AG09309 (cell line): ENCODE results near the gene F11R.
A peak's percentile ranks its signal among the peaks of the same experiment; 100 is the strongest.
"Not testable (repeated sequence)": the region's sequence is repeated elsewhere in the genome, so short reads cannot be mapped to it uniquely, and the experiment has no call there.

Experiments
- DNase-seq: peaks from one replicate; pipeline ENCODE4 v3.0.0-alpha.2; 2010; ENCODE audit warnings: low read depth
- H3K4me3 ChIP-seq: 2 replicates; pipeline ENCODE4 v1.5.1; 2011; ENCODE audit warnings: mild to moderate bottlenecking, low read depth, low read length, moderate library complexity; ENCODE audit not compliant: control insufficient read depth
- TF ChIP-seq, protein P1 (sequence below): IDR thresholded peaks from 2 replicates; pipeline ENCODE4 v1.5.1; 2011; ENCODE audit warnings: mild to moderate bottlenecking, low read depth, low read length, inconsistent platforms; ENCODE audit not compliant: insufficient read depth, control insufficient read depth; ENCODE audit errors: missing control alignments

The F11R gene

DNA sequence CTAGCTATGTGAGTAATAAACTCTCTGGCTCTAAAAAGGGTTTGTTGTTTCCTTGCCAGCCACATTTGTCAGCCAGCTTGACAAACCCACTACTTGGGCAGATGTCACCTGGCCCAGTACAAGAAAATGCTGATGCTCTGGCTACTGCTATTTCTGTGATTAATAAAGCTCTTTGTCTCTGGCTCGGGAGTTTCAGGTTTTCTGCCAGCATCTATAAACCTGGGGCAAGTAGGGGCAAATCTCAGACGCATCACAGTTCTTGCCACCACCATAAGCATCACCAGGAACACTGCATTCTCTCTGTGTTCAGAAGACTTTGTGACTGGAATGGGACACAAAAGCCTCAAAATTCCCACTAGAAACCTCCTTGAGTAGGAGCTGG, 68.8 kb downstream of the F11R start:
- DNase-seq = no peak
- H3K4me3 ChIP-seq = no peak overlapping the region
- TF ChIP-seq, protein P1, sequence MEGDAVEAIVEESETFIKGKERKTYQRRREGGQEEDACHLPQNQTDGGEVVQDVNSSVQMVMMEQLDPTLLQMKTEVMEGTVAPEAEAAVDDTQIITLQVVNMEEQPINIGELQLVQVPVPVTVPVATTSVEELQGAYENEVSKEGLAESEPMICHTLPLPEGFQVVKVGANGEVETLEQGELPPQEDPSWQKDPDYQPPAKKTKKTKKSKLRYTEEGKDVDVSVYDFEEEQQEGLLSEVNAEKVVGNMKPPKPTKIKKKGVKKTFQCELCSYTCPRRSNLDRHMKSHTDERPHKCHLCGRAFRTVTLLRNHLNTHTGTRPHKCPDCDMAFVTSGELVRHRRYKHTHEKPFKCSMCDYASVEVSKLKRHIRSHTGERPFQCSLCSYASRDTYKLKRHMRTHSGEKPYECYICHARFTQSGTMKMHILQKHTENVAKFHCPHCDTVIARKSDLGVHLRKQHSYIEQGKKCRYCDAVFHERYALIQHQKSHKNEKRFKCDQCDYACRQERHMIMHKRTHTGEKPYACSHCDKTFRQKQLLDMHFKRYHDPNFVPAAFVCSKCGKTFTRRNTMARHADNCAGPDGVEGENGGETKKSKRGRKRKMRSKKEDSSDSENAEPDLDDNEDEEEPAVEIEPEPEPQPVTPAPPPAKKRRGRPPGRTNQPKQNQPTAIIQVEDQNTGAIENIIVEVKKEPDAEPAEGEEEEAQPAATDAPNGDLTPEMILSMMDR = no peak

DNA sequence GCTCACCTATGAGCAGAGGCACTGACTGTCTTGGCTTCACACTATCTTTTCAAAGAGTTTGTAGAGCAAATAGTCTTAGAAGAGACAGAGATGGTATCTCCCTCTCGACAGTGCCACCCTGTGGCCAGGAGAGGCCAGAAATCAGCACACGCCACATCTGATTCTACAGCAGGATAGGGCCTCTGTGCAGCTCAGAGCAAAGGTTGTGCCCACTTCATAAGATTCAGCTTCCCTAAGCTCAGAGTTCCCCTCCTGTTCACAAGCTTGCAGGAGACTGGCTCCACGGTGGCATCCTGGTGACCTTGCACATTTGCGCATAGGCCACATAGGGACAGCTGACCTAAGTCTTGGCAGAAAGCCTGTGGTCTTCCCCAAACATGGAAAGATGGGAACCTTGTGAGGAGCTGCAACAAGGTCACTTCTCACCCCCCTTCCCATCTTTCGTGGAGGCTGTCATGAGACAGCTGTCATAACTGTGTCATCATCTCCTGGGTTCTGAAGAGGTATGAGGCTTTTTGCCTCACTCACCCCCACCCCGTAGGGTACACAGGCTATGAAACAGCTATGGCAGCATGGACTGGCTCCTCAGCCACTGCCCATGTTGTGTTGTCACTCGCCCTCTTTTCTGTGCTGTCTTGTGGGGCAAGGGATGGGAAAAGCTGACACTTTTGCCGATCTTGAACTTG, 69.4 kb downstream of the F11R start:
- no peak for DNase-seq
- TF ChIP-seq, protein P1 = peak; percentile 80
- H3K4me3 ChIP-seq = no peak overlapping the region

DNA sequence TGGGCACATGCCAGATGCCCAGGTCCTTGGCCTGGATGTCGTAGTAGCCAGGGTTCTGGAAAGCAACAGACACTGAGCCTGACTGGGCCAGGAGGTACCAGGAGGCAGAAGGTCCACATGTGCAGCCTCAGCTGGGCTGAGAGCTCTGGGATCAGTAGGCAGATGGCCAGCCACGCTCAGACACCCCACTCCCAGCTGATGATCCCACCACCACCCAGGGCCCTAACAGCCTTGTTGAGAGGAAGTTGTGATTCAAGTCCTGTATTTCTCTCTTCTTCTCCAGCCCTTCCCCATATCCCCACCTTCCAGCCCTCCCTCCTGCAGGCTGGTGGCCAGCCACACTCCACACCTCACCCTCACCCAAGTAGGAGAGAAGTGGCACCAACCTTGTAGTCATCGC, 70.3 kb downstream of the F11R start:
- no peak overlapping the region for H3K4me3 ChIP-seq
- TF ChIP-seq, protein P1 = no peak
- DNase-seq = no peak

DNA sequence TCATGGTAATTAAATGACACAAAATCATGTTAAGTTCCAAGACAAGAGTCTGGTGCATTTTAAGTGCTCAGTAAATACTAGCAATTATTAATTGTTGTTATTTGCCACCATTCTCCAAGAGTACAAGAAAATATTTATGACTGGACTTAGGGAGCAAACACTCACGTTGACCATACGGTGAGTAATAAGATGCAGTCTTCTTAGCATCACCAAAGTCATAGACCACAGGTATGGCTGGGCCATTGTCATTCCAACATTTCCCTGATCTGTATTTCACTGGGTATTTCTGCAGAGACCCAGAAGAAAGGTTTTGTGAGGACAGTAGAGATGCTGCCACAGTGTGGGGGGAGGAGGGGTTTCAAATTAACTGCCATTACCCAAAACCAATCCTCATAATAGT, 71.1 kb downstream of the F11R start:
- no peak overlapping the region for H3K4me3 ChIP-seq
- TF ChIP-seq, protein P1 = no peak
- DNase-seq = no peak

DNA sequence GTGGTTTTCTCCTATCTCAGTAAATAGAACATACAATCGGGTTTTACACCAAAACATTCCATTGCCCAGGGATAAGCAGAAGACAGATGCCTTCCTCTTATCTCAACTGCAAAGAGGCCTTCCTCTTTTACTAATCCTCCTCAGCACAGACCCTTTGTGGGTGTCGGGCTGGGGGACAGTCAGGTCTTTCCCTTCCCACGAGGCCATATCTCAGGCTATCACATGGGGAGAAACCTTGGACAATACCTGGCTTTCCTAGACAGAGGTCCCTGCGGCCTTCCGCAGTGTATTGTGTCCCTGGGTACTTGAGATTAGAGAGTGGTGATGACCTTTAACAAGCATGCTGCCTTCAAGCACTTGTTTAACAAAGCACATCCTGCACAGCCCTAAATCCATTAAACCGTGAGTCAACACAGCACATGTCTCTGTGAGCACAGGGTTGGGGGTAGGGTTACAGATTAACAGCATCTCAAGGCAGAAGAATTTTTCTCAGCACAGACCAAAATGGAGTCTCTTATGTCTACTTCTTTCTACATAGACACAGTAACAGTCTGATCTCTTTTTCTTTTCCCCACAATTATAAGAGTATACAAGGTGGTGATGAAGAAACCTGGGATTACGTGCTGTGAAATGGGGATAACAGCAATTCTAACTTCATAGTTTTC, 71.6 kb downstream of the F11R start:
- not testable (repeated sequence) for H3K4me3 ChIP-seq, DNase-seq

DNA sequence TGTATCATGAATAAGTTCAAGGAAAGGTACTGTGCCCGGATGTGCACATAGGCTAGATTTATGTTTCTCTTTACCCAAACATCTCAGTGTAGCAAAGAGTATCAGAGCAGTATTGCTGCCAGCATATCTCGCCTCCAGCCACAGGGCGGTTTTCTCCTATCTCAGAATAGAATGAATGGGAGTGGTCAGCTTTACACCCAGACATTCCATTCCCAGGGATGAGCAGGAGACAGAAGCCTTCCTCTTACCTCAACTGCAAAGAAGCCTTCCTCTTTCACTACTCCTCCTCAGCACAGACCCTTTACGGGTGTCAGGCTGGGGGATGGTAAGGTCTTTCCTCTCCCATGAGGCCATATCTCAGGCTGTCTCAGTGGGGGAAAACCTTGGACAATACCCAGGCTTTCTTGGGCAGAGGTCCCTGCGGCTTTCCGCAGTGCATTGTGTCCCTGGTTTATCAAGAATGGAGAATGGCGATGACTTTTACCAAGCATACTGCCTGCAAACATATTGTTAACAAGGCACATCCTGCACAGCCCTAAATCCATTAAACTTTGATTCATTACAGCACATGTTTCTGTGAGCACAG, 73.7 kb downstream of the F11R start:
- DNase-seq, H3K4me3 ChIP-seq: not testable (repeated sequence)

DNA sequence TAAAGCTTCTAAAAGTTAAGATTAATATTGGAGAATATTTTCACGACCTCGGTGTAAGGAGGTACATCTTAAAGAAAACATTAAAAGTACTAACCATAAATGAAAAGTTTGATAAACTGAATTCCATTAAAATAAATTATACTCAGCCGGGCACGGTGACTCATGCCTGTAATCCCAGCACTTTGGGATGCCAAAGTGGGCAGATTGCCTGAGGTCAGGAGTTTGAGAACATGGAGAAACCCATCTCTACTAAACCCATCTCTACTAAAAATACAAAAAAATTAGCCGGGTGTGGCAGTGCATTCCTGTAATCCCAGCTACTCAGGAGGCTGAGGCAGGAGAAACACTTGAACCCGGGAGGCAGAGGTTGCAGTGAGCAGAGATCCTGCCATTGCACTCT, 75.1 kb downstream of the F11R start:
- H3K4me3 ChIP-seq = not testable (repeated sequence)

More for the DNA sequence above, 75.1 kb downstream of the F11R start:
- not testable (repeated sequence) for DNase-seq
